HFFc6 (cell line): ENCODE measurements around the gene SLC34A1. TPM values are rescaled to one million over a fixed set of nuclear protein-coding genes. Genes with fewer than 3 reads are reported as not detected.

Source experiments
- DNase-seq: peaks from one replicate; pipeline ENCODE4 v3.0.0-alpha.2; 2018
- H3K27ac Mint-ChIP-seq: 2 replicates; pipeline ENCODE4 v1.8.0; 2020; ENCODE audit warnings: mild to moderate bottlenecking, mixed read lengths
- H3K27me3 Mint-ChIP-seq: 2 replicates; pipeline ENCODE4 v1.8.0; 2021; ENCODE audit warnings: mild to moderate bottlenecking, moderate library complexity, mixed read lengths; ENCODE audit not compliant: insufficient read depth
- H3K36me3 Mint-ChIP-seq: 2 replicates; pipeline ENCODE4 v1.8.0; 2021; ENCODE audit warnings: low read depth, mixed read lengths
- H3K4me1 Mint-ChIP-seq: 2 replicates; pipeline ENCODE4 v1.8.0; 2020; ENCODE audit warnings: low read depth, mixed read lengths
- H3K4me3 Mint-ChIP-seq: 2 replicates; pipeline ENCODE4 v1.8.0; 2020; ENCODE audit warnings: mild to moderate bottlenecking, moderate library complexity, mixed read lengths
- H3K9me3 Mint-ChIP-seq: 2 replicates; pipeline ENCODE4 v1.8.0; 2020; ENCODE audit warnings: mild to moderate bottlenecking, mixed read lengths
- total RNA-seq, 6 experiments: library from RNA; stranded (reverse); fragmentation: NEBNext Ultra II Directional; extraction: Animal tissue kit (Norgen Biotek cat#: 25700); gene quantifications; 2 replicates in 1 of 6; 3 replicates in 5 of 6; pipeline ENCODE4 v1.2.3, GENCODE V29; 2021
- TF ChIP-seq, protein P1 (sequence below): fragments of 200-600 bp; sonication (generic); IDR thresholded peaks from 2 replicates; pipeline ENCODE4 v1.5.0; 2021; ENCODE audit warnings: antibody characterized with exemption, mild to moderate bottlenecking

The SLC34A1 gene
- total RNA-seq, 6 experiments from 2014 or later = not detected

DNA sequence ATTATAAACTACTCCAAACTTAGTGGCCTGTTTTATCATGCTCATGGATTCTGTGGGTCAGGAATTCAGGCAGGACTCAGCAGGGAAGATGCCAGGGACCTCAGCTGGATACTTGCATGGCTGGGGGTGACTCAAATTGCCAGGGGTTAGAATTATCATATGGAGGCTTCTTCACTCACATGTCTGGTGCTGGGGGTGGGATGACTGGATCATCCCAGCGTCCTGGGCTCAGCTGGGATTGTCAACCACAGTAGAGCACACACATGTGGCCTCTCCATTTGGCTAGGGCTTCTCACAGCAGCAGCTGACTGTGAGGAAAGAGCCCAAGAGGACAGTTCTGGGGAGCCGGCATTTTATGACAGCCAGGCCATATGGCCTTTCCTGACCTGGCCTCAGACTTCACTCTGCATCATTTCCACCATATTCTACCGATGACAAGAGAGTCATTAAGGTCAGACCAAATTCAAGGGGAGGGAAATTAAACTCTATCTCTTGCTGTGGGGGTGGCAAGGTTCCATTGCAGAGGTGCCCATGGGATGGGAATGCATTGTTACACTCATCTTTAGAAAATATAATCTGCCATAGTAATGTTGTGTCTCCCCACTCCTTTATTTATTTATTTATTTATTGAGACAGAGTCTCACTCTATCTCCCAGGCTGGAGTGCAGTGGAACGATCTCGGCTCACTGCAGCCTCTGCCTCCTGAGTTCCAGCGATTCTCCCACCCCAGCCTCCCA lies 37.0 kb downstream of the SLC34A1 start:
- H3K9me3 Mint-ChIP-seq = no peaks in the 10 kb centered on the region
- peak; percentile 24 for DNase-seq
- no peak overlapping the region for H3K4me3 Mint-ChIP-seq
- H3K4me1 Mint-ChIP-seq = peaks cover 15% of the 10 kb centered on the region
- TF ChIP-seq, protein P1, sequence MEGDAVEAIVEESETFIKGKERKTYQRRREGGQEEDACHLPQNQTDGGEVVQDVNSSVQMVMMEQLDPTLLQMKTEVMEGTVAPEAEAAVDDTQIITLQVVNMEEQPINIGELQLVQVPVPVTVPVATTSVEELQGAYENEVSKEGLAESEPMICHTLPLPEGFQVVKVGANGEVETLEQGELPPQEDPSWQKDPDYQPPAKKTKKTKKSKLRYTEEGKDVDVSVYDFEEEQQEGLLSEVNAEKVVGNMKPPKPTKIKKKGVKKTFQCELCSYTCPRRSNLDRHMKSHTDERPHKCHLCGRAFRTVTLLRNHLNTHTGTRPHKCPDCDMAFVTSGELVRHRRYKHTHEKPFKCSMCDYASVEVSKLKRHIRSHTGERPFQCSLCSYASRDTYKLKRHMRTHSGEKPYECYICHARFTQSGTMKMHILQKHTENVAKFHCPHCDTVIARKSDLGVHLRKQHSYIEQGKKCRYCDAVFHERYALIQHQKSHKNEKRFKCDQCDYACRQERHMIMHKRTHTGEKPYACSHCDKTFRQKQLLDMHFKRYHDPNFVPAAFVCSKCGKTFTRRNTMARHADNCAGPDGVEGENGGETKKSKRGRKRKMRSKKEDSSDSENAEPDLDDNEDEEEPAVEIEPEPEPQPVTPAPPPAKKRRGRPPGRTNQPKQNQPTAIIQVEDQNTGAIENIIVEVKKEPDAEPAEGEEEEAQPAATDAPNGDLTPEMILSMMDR = no peak
- H3K27me3 Mint-ChIP-seq = peaks cover 9% of the 10 kb centered on the region
- H3K27ac Mint-ChIP-seq = no peak overlapping the region
- H3K36me3 Mint-ChIP-seq = no peaks in the 10 kb centered on the region

- no peak overlapping the region for H3K4me3 Mint-ChIP-seq
- TF ChIP-seq, protein P1 = no peak
- no peaks in the 10 kb centered on the region for H3K9me3 Mint-ChIP-seq
- no peaks in the 10 kb centered on the region for H3K36me3 Mint-ChIP-seq
- H3K4me1 Mint-ChIP-seq = peaks cover 27% of the 10 kb centered on the region
- peaks cover 9% of the 10 kb centered on the region for H3K27me3 Mint-ChIP-seq
- DNase-seq = no peak
- H3K27ac Mint-ChIP-seq = no peak overlapping the region
Observed at GRCh38 chr5:177423671-177424070, 39.4 kb downstream of the SLC34A1 start.

GRCh38 chr5:177425196-177425800 lies 41.1 kb downstream of the SLC34A1 start:
- Mint-ChIP-seq H3K4me1 (peaks cover 33% of the 10 kb centered on the region), H3K4me3 (peak overlapping the region; percentile 88), H3K27ac (peak overlapping the region; percentile 94), H3K27me3 (peaks cover 4% of the 10 kb centered on the region), H3K36me3 (no peaks in the 10 kb centered on the region), H3K9me3 (no peaks in the 10 kb centered on the region)
- DNase-seq = no peak
- TF ChIP-seq, protein P1 = no peak

- peak; percentile 100 for DNase-seq
- Mint-ChIP-seq H3K9me3 (no peaks in the 10 kb centered on the region), H3K4me3 (peak overlapping the region; percentile 88), H3K36me3 (no peaks in the 10 kb centered on the region; the same call in 1 of the 2 replicates), H3K27me3 (peaks cover 1% of the 10 kb centered on the region), H3K4me1 (peaks cover 30% of the 10 kb centered on the region), H3K27ac (peak overlapping the region; percentile 94)
- TF ChIP-seq, protein P1 = no peak
Observed at GRCh38 chr5:177425801-177426565, 41.7 kb downstream of the SLC34A1 start.

DNA sequence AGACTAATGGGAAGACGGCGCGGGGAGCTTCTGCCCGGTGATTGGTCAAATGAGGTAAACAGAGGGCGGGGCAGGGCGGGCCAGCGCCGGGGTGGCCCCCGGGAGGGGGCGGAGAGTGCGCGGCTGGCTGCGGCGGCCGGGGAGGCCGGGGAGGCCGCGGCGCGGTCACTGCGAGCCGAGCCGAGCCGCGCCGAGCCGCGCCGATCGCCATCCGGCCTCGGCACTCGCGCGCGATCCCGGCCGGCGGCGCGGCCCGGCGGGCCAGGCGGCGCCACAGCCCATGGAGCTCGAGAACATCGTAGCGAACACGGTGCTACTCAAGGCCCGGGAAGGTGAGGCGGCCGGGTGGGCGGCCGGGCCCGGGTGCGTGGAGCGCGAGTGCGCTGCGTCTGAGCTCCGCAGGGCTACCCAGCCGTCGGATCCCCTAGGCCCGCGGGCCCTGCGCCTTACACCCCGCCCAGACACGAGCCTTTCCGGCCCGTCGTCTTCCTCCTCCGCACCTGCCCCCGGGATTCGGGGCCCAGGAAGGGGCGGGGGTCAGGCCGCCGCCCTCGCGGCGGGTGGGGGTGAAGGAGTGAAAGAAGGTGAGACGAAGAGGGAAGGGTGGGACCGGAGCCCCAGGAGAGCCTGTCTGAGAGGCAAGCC lies 42.5 kb downstream of the SLC34A1 start, which contains the start of gene GRK6:
Gene GRK6 (plus strand): TSS at position 111 of the 645 bp plus-strand sequence. CDS start 170 bp downstream, at position 281.
- Mint-ChIP-seq H3K4me1 (peaks cover 27% of the 10 kb centered on the region), H3K36me3 (no peaks in the 10 kb centered on the region; the same call in 1 of the 2 replicates), H3K27me3 (peaks cover 2% of the 10 kb centered on the region), H3K27ac (peak within 1 kb of the TSS; percentile 94), H3K4me3 (peak within 1 kb of the TSS; percentile 90), H3K9me3 (no peaks in the 10 kb centered on the region)
- DNase-seq = no peak
- TF ChIP-seq, protein P1 = no peak
